SK-N-SH treated with all-trans-retinoic acid at 6 μM for 48 hours (cell line): Measurements from ENCODE around the gene ZNHIT3.
"Not testable (repeated sequence)": the region's sequence is repeated elsewhere in the genome, so short reads cannot be mapped to it uniquely, and the experiment has no call there.

ENCODE experiments used
- ATAC-seq: fragments of 200-7000 bp; cut with Tn5 transposase; 3 replicates; pipeline ENCODE4 v1.9.1; 2020; ENCODE audit warnings: mild to moderate bottlenecking, moderate library complexity
- ARNTL ChIP-seq: fragments of 450-650 bp; formaldehyde crosslinking; IDR thresholded peaks from 2 replicates; pipeline ENCODE4 v1.5.0; 2020; ENCODE audit warnings: low read depth, mild to moderate bottlenecking, moderate library complexity, borderline replicate concordance
- CSDC2 ChIP-seq: fragments of 250-450 bp; sonication (Bioruptor Pico); IDR thresholded peaks from 2 replicates; pipeline ENCODE4 v1.5.0; 2020; ENCODE audit warnings: mild to moderate bottlenecking, moderate library complexity
- ESRRG ChIP-seq: fragments of 250-450 bp; sonication (Bioruptor Pico); IDR thresholded peaks from 2 replicates; pipeline ENCODE4 v1.6.1; 2021; ENCODE audit warnings: mild to moderate bottlenecking
- ISL1 ChIP-seq: fragments of 250-450 bp; sonication (Bioruptor Pico); IDR thresholded peaks from 2 replicates; pipeline ENCODE4 v2.1.2; 2022; ENCODE audit warnings: mild to moderate bottlenecking, moderate library complexity
- OSR1 ChIP-seq: fragments of 250-450 bp; sonication (Bioruptor Pico); IDR thresholded peaks from 2 replicates; pipeline ENCODE4 v1.8.0; 2022; ENCODE audit warnings: moderate library complexity, mild to moderate bottlenecking, inconsistent platforms
- POU6F1 ChIP-seq: fragments of 250-450 bp; sonication (Bioruptor Pico); IDR thresholded peaks from 2 replicates; pipeline ENCODE4 v1.8.0; 2021; ENCODE audit warnings: low read depth, mild to moderate bottlenecking, moderate library complexity, borderline replicate concordance
- PPARA ChIP-seq: fragments of 250-450 bp; sonication (Bioruptor Pico); IDR thresholded peaks from 2 replicates; pipeline ENCODE4 v1.5.0; 2020; ENCODE audit warnings: mild to moderate bottlenecking, borderline replicate concordance
- TCF4 ChIP-seq: fragments of 250-450 bp; sonication (Bioruptor Pico); IDR thresholded peaks from 2 replicates; pipeline ENCODE4 v1.8.0; 2021; ENCODE audit warnings: mild to moderate bottlenecking, moderate library complexity, borderline replicate concordance
- TOX ChIP-seq: fragments of 250-450 bp; sonication (Bioruptor Pico); IDR thresholded peaks from 2 replicates; pipeline ENCODE4 v1.8.0; 2021; ENCODE audit warnings: mild to moderate bottlenecking, moderate library complexity, borderline replicate concordance
- TSHZ2 ChIP-seq: fragments of 250-450 bp; sonication (Bioruptor Pico); IDR thresholded peaks from 2 replicates; pipeline ENCODE4 v1.5.0; 2020; ENCODE audit warnings: mild to moderate bottlenecking, moderate library complexity
- ZFP3 ChIP-seq: fragments of 250-450 bp; sonication (Bioruptor Pico); IDR thresholded peaks from 2 replicates; pipeline ENCODE4 v1.5.0; 2020; ENCODE audit warnings: mild to moderate bottlenecking, moderate library complexity
- ZNF565 ChIP-seq: fragments of 450-650 bp; formaldehyde crosslinking; conservative IDR thresholded peaks from 2 replicates; pipeline ENCODE4 v1.5.0; 2020; ENCODE audit warnings: low read depth, mild to moderate bottlenecking, moderate library complexity
- ZNF70 ChIP-seq: fragments of 450-650 bp; formaldehyde crosslinking; IDR thresholded peaks from 2 replicates; pipeline ENCODE4 v1.5.0; 2020; ENCODE audit warnings: mild to moderate bottlenecking, moderate library complexity
- ZNF8 ChIP-seq: fragments of 450-650 bp; formaldehyde crosslinking; IDR thresholded peaks from 2 replicates; pipeline ENCODE4 v1.5.0; 2020; ENCODE audit warnings: mild to moderate bottlenecking, moderate library complexity
- TF ChIP-seq, protein P1 (sequence below): fragments of 250-450 bp; sonication (Bioruptor Pico); IDR thresholded peaks from 2 replicates; pipeline ENCODE4 v1.5.1; 2020; ENCODE audit warnings: low read depth, mild to moderate bottlenecking, moderate library complexity
- TF ChIP-seq, protein P2 (sequence below): fragments of 250-450 bp; sonication (Bioruptor Pico); IDR thresholded peaks from 2 replicates; pipeline ENCODE4 v1.8.0; 2020; ENCODE audit warnings: mild to moderate bottlenecking, moderate library complexity, borderline replicate concordance
- TF ChIP-seq, protein P3 (sequence below): fragments of 250-450 bp; sonication (Bioruptor Pico); IDR thresholded peaks from 2 replicates; pipeline ENCODE4 v1.5.1; 2021; ENCODE audit warnings: mild to moderate bottlenecking, moderate library complexity

Gene ZNHIT3

DNA sequence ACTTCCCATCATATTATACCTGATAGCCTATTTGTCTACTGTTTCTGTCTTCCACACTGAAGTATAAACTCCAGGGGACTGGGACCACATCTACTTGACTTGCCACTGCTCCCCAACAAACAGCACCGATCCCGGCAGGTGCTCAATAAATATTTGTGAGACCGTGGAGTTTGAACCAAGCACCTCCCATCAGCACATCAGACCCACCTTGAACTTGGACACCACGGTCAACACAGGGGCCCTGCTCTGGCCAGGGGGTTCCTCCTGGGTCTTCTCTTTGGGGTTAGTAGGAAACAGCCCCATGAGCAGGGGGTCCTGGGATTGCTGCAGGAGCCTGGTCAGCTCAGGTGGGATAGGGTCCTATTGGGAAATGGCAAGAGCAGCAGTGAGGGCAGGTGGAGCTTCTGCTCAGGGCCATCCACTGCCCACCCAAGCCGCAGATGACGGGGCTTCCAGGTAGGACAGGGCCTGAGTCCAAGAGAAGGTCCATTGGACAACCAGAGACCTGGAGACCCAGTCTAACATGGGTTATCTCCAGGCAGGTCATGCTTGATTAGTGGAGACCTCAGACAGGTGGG is 19.9 kb downstream of the ZNHIT3 start:
- TF ChIP-seq CSDC2 (CRISPR knock-in tag) (no peak), ZNF8 (CRISPR knock-in tag) (no peak), POU6F1 (CRISPR knock-in tag) (no peak)
- ATAC-seq = no peak

GRCh38 chr17:36506831-36507230 is 20.4 kb downstream of the ZNHIT3 start:
- ATAC-seq = no peak
- TF ChIP-seq, protein P1, sequence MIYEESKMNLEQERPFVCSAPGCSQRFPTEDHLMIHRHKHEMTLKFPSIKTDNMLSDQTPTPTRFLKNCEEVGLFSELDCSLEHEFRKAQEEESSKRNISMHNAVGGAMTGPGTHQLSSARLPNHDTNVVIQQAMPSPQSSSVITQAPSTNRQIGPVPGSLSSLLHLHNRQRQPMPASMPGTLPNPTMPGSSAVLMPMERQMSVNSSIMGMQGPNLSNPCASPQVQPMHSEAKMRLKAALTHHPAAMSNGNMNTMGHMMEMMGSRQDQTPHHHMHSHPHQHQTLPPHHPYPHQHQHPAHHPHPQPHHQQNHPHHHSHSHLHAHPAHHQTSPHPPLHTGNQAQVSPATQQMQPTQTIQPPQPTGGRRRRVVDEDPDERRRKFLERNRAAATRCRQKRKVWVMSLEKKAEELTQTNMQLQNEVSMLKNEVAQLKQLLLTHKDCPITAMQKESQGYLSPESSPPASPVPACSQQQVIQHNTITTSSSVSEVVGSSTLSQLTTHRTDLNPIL (CRISPR knock-in tag) = no peak
- TF ChIP-seq ISL1 (no peak), ZNF70 (CRISPR knock-in tag) (no peak), PPARA (no peak), TOX (CRISPR knock-in tag) (no peak), ESRRG (CRISPR knock-in tag) (no peak), TSHZ2 (CRISPR knock-in tag) (no peak), CSDC2 (CRISPR knock-in tag) (no peak), ARNTL (CRISPR knock-in tag) (no peak), POU6F1 (CRISPR knock-in tag) (no peak), ZNF565 (CRISPR knock-in tag) (no peak), TCF4 (CRISPR knock-in tag) (no peak)
- TF ChIP-seq, protein P2, sequence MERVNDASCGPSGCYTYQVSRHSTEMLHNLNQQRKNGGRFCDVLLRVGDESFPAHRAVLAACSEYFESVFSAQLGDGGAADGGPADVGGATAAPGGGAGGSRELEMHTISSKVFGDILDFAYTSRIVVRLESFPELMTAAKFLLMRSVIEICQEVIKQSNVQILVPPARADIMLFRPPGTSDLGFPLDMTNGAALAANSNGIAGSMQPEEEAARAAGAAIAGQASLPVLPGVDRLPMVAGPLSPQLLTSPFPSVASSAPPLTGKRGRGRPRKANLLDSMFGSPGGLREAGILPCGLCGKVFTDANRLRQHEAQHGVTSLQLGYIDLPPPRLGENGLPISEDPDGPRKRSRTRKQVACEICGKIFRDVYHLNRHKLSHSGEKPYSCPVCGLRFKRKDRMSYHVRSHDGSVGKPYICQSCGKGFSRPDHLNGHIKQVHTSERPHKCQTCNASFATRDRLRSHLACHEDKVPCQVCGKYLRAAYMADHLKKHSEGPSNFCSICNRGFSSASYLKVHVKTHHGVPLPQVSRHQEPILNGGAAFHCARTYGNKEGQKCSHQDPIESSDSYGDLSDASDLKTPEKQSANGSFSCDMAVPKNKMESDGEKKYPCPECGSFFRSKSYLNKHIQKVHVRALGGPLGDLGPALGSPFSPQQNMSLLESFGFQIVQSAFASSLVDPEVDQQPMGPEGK (CRISPR knock-in tag) = no peak
- TF ChIP-seq, protein P3, sequence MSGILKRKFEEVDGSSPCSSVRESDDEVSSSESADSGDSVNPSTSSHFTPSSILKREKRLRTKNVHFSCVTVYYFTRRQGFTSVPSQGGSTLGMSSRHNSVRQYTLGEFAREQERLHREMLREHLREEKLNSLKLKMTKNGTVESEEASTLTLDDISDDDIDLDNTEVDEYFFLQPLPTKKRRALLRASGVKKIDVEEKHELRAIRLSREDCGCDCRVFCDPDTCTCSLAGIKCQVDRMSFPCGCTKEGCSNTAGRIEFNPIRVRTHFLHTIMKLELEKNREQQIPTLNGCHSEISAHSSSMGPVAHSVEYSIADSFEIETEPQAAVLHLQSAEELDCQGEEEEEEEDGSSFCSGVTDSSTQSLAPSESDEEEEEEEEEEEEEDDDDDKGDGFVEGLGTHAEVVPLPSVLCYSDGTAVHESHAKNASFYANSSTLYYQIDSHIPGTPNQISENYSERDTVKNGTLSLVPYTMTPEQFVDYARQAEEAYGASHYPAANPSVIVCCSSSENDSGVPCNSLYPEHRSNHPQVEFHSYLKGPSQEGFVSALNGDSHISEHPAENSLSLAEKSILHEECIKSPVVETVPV (CRISPR knock-in tag) = no peak

DNA sequence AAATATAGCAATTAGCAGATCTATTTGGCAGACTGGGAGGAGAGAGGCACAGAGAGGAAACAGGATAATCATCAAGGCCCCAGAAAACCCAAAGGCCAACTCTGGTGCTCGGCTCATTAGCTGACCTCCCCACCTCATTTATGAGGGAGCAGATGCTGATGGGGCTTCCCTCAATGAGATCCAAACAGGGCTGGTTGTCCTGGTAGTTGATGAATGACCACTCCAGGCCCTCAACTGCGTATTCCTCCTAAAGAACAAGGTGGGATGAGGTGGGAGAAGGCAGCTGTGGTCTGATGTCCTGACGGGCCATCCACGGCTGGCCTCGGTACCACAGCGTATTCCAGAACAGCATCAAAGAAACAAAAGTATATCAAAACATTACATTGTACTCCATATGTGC is 20.8 kb downstream of the ZNHIT3 start:
- ATAC-seq = no peak
- TF ChIP-seq CSDC2 (CRISPR knock-in tag) (no peak), ZNF70 (CRISPR knock-in tag) (no peak), OSR1 (CRISPR knock-in tag) (no peak), ZFP3 (CRISPR knock-in tag) (no peak)
- TF ChIP-seq, protein P2 (CRISPR knock-in tag) = no peak
- TF ChIP-seq, all 23 proteins: peak for 0

DNA sequence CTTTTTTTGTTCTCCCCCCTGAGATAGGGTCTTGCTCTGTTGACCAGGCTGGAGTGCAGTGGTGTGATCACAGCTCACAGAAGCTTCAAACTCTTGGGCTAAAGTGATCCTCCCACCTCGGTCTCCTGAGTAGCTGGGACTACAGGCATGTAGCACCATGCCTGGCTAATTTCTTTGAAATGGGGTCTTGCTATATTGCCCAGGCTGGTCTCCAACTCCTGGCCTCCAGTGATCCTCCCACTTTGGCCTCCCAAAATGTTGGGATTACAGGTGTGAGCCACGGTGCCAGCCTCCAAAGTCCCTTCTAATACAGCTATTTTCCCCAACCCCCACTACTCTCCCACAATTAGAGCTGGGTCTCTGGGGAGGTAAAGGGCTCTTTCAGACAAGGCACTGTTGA is 22.0 kb downstream of the ZNHIT3 start:
- ATAC-seq = not testable (repeated sequence)
